Transverse colon (tissue), 4 donors: ENCODE measurements around the gene EVA1C. TPM values are rescaled to one million over a fixed set of nuclear protein-coding genes. Genes with fewer than 3 reads are reported as not detected.
A peak's percentile ranks its signal among the peaks of the same experiment; 100 is the strongest.

Experiments used
- DNase-seq: peaks from one replicate; pipeline ENCODE4 v3.0.0-alpha.2; 2019
- H3K27ac ChIP-seq, 4 donors: fragments of 200-600 bp; sonication (generic); 2 replicates each; pipeline ENCODE4 v1.5.1; 2016 to 2018; ENCODE audit warnings: inconsistent platforms in 4 of 4
- H3K27me3 ChIP-seq: fragments of 200-600 bp; sonication (generic); 2 replicates; pipeline ENCODE4 v1.5.1; 2017; ENCODE audit warnings: inconsistent platforms
- H3K36me3 ChIP-seq, 4 donors: fragments of 200-600 bp; sonication (generic); 2 replicates each; pipeline ENCODE4 v1.5.1; 2017 to 2019; ENCODE audit warnings: inconsistent platforms in 4 of 4
- H3K4me1 ChIP-seq, 4 donors: fragments of 200-600 bp; sonication (generic); 2 replicates each; pipeline ENCODE4 v1.5.1; 2017 to 2020; ENCODE audit warnings: inconsistent platforms in 4 of 4
- H3K4me3 ChIP-seq, 4 donors: fragments of 200-600 bp; sonication (generic); 1 replicate in 1 of 4; 2 replicates in 3 of 4; pipeline versions ENCODE4 v1.5.1 to v1.6.1; 2017 to 2019; ENCODE audit warnings: inconsistent platforms in 4 of 4
- H3K9me3 ChIP-seq, 2 donors: fragments of 200-600 bp; sonication (generic); 2 replicates each; pipeline ENCODE4 v1.5.1; 2017 to 2019; ENCODE audit warnings: inconsistent platforms in 2 of 2
- CTCF ChIP-seq, 5 experiments: fragments of 200-600 bp in 3 of 5; fragments of 450-650 bp in 2 of 5; sonication (generic) in 3 of 5; IDR thresholded peaks; 1 replicate in 2 of 5; 2 replicates in 3 of 5; pipeline ENCODE4 v1.5.1; 2016 to 2017; ENCODE audit warnings: antibody characterized with exemption in 5 of 5, inconsistent platforms in 3 of 5, mild to moderate bottlenecking in 2 of 5, moderate library complexity in 1 of 5
- EP300 ChIP-seq: sonication (generic); formaldehyde crosslinking; IDR thresholded peaks from one replicate; pipeline ENCODE4 v1.6.1; 2017; ENCODE audit warnings: antibody characterized with exemption, low read depth
- POLR2A ChIP-seq: fragments of 450-650 bp; IDR thresholded peaks from one replicate; pipeline ENCODE4 v1.6.1; 2016; ENCODE audit warnings: antibody characterized with exemption, mild to moderate bottlenecking, moderate library complexity
- POLR2AphosphoS5 ChIP-seq, 3 donors: sonication (generic); formaldehyde crosslinking; IDR thresholded peaks; one replicate each; pipeline ENCODE4 v1.6.1; 2016; ENCODE audit warnings: antibody characterized with exemption in 3 of 3
- whole genome bisulfite sequencing, 2 donors: methylation state at CpG; one replicate each; pipeline ENCODE4 v1.1.5; 2018; ENCODE audit warnings: low coverage in 1 of 2; 5-methylcytosine and 5-hydroxymethylcytosine counted together
- in situ Hi-C, 4 donors: fragments of 200-750 bp; cut with MboI; loops; one replicate each; pipeline versions ENCODE4 v1.15.0 to v1.15.1; 2017; ENCODE audit warnings: low sequenced_read_pairs in 3 of 4, low pct_ligation_motif_present in 1 of 4, low pct_unique_long_range_greater_than_20kb in 1 of 4
- intact Hi-C: fragments of 100-400 bp; cut with DNase I; formaldehyde crosslinking; loops from one replicate; pipeline ENCODE4 v1.15.1; 2023; ENCODE audit warnings: low total_unique reads
- total RNA-seq, 4 donors: library from RNA; depleted of rRNA; stranded (reverse); fragments of >200 nt; gene quantifications; one replicate each; pipeline ENCODE4 v1.1.0, GENCODE V29; 2016

Gene EVA1C
- total RNA-seq, 4 donors from 2014 or later = 8.6 to 44.1 (median 33.8) TPM

GRCh38 chr21:32391755-32392154 is 20.8 kb upstream of the EVA1C start:
- Histone ChIP-seq H3K36me3 (no peaks in the 10 kb centered on the region), H3K4me1 (peaks cover 0 to 21% (median 14%) of the 10 kb centered on the region in 4 donors), H3K27ac (no peak overlapping the region), H3K4me3 (peak overlapping the region in 2 of 4 donors; percentile 78 to 97), H3K27me3 (no peaks in the 10 kb centered on the region), H3K9me3 (no peaks in the 10 kb centered on the region)
- no peak for TF ChIP-seq POLR2AphosphoS5 (IDR thresholded peaks at IDR 0.05)
- in situ Hi-C loops = no loop called here
- WGBS, 2 donors = 60 to 65% methylated on average over 4 of the region's 4 CpGs
- DNase-seq = no peak
- intact Hi-C loops = no loop called here

- in situ Hi-C loops (no loop called here), intact Hi-C loops (no loop called here)
- no peaks in the 10 kb centered on the region for H3K27me3 ChIP-seq
- peaks cover 0 to 21% (median 14%) of the 10 kb centered on the region in 4 donors for H3K4me1 ChIP-seq
- WGBS, 2 donors = 1% methylated on average over 32 of the region's 32 CpGs; no CpG with 5 or more reads in 1 of the 2 donors
- TF ChIP-seq EP300 (no peak), CTCF (IDR thresholded peaks at IDR 0.05) (no peak), POLR2AphosphoS5 (IDR thresholded peaks at IDR 0.05) (no peak)
- no peaks in the 10 kb centered on the region for H3K36me3 ChIP-seq
- H3K9me3 ChIP-seq = no peaks in the 10 kb centered on the region
- no peak for DNase-seq
- peak overlapping the region in 2 of 4 donors; percentile 86 to 93 for H3K27ac ChIP-seq
- H3K4me3 ChIP-seq = peak overlapping the region; percentile 78 to 97 (median 84)
Measured at GRCh38 chr21:32392299-32392879, 20.1 kb upstream of the EVA1C start.

GRCh38 chr21:32392880-32393676 is 19.4 kb upstream of the EVA1C start, which contains the start of gene URB1:
Gene URB1 (minus strand): TSS chr21:32393012. CDS start chr21:32392910, 102 bp downstream.
- H3K36me3 ChIP-seq = no peaks in the 10 kb centered on the region
- intact Hi-C loops = no loop called here
- 12% methylated on average over 54 of the region's 59 CpGs; no CpG with 5 or more reads in 1 of the 2 donors for WGBS, 2 donors
- no peaks in the 10 kb centered on the region for H3K9me3 ChIP-seq
- H3K27ac ChIP-seq = peak within 1 kb of the TSS; percentile 85 to 93 (median 88)
- peak; percentile 95 for DNase-seq
- in situ Hi-C loops = no loop called here
- TF ChIP-seq POLR2AphosphoS5 (IDR thresholded peaks at IDR 0.05) (peak; percentile 60 to 80 (median 69)), POLR2A (peak; percentile 79), EP300 (no peak), CTCF (IDR thresholded peaks at IDR 0.05) (peak in 2 of 5 experiments; percentile 12 to 32)
- H3K4me3 ChIP-seq = peak within 1 kb of the TSS; percentile 78 to 97 (median 84)
- peaks cover 0 to 21% (median 14%) of the 10 kb centered on the region in 4 donors for H3K4me1 ChIP-seq
- H3K27me3 ChIP-seq = no peaks in the 10 kb centered on the region

- Histone ChIP-seq H3K27ac (peak overlapping the region; percentile 85 to 93 (median 88)), H3K27me3 (peaks cover 4% of the 10 kb centered on the region), H3K4me1 (peaks cover 0 to 21% (median 14%) of the 10 kb centered on the region in 4 donors), H3K9me3 (no peaks in the 10 kb centered on the region), H3K4me3 (peak overlapping the region; percentile 37 to 97 (median 80)), H3K36me3 (no peaks in the 10 kb centered on the region)
- DNase-seq = no peak
- 48 to 65% methylated on average over 4 to 9 of the region's 9 CpGs for WGBS, 2 donors
- intact Hi-C loops = no loop called here
- no peak for TF ChIP-seq CTCF (IDR thresholded peaks at IDR 0.05)
- TF ChIP-seq POLR2A = no peak
- TF ChIP-seq EP300 = no peak
- TF ChIP-seq POLR2AphosphoS5 (IDR thresholded peaks at IDR 0.05) = no peak
- in situ Hi-C loops = no loop called here
Measured at GRCh38 chr21:32393677-32394001, 18.9 kb upstream of the EVA1C start.
